LNCaP clone FGC (cell line): ENCODE measurements around the gene EPHB1.

Experiments used
- DNase-seq: peaks from one replicate; pipeline ENCODE4 v3.0.0-alpha.2; 2011; ENCODE audit warnings: low read depth
- H3K4me3 ChIP-seq: 2 replicates; pipeline ENCODE4 v1.5.1; 2011; ENCODE audit warnings: mild to moderate bottlenecking, low read depth, low read length, control low read depth
- TF ChIP-seq, protein P1 (sequence below): IDR thresholded peaks from 2 replicates; pipeline ENCODE4 v1.5.1; 2012; ENCODE audit warnings: mild to moderate bottlenecking; ENCODE audit not compliant: control insufficient read depth, insufficient read depth; ENCODE audit errors: extremely low read depth

Gene EPHB1

GRCh38 chr3:134910026-134910425, 115.0 kb downstream of the EPHB1 start:
- no peak overlapping the region for H3K4me3 ChIP-seq
- TF ChIP-seq, protein P1, sequence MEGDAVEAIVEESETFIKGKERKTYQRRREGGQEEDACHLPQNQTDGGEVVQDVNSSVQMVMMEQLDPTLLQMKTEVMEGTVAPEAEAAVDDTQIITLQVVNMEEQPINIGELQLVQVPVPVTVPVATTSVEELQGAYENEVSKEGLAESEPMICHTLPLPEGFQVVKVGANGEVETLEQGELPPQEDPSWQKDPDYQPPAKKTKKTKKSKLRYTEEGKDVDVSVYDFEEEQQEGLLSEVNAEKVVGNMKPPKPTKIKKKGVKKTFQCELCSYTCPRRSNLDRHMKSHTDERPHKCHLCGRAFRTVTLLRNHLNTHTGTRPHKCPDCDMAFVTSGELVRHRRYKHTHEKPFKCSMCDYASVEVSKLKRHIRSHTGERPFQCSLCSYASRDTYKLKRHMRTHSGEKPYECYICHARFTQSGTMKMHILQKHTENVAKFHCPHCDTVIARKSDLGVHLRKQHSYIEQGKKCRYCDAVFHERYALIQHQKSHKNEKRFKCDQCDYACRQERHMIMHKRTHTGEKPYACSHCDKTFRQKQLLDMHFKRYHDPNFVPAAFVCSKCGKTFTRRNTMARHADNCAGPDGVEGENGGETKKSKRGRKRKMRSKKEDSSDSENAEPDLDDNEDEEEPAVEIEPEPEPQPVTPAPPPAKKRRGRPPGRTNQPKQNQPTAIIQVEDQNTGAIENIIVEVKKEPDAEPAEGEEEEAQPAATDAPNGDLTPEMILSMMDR, result no peak
- no peak for DNase-seq

DNA sequence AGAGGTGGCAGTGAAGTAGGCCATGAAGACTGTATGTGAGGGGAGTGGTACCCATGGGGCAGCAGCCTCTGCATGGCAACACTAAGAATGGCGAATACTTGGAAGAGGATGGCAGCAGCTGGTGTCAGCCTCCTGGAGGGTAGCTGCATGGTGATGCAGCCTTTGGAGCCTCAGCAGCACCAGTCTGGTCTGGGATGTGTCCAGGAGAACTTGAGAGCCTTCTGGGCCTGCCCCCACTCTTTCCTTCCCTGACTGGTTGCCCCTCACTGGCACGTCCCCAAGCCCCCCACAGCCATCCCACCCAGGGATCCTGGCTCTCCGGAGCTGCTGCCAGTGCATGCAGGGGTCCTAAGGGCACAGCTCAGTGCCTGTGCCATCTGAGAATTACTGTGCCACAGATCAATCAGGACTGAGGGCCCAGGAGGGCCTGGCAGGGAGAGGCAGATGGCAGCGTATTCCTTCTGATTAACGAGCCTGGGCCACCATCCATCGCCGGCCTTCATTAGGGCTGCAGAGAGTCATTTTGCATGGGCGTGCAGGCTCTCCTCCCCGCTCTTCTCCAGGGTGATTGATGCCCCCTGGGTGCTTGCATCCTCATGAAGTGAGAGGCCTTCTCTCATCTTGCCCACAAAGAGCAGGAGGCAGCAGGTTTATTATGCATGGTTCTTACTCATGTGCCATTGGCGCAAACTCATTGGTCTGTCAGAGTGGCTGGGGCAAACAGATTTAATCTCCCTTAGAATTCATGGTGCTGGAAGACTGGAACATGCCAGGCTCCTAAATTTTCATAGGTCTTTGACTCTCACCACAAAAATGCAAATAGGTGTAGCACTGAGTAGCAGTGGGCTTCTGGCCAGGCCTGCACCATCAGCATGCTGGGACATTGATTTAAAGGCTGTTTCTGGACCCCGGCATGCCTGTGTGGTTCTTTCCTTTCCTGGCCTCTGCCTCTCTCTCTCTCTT, 116.8 kb downstream of the EPHB1 start:
- TF ChIP-seq, protein P1, result no peak
- DNase-seq, result no peak
- H3K4me3 ChIP-seq, result no peak overlapping the region

- TF ChIP-seq, protein P1, result no peak
- no peak for DNase-seq
- H3K4me3 ChIP-seq, result no peak overlapping the region
Observed at GRCh38 chr3:134916276-134916961, 121.4 kb downstream of the EPHB1 start.

GRCh38 chr3:134917631-134918030, 122.6 kb downstream of the EPHB1 start:
- TF ChIP-seq, protein P1, result no peak
- peak; percentile 47 for DNase-seq
- H3K4me3 ChIP-seq, result no peak overlapping the region

- TF ChIP-seq, protein P1, result no peak
- DNase-seq, result no peak
- no peak overlapping the region for H3K4me3 ChIP-seq
Observed at GRCh38 chr3:134918441-134918840, 123.4 kb downstream of the EPHB1 start.

DNA sequence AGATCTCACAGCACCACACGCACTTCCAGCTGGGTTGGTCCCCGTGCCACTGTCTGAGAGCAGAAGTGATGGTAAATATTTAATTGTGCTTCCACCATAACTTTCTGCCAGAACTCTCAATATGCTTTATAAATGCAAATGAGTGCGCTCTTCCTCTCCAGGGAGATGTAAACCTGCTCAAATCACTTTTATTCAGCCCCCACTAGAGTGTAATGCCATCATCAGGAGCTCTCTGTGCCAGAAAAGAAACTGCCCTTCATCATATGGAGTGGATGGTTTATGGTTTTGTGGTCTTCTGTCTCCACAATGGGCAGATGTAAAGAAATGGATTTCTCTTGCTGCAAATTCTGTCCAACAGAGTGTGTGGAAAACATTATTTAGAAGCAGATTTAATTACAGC, 127.0 kb downstream of the EPHB1 start:
- TF ChIP-seq, protein P1, result no peak
- no peak for DNase-seq
- H3K4me3 ChIP-seq, result no peak overlapping the region
